ENCODE measurements around the gene FSTL4.

FSTL4 gene

DNA sequence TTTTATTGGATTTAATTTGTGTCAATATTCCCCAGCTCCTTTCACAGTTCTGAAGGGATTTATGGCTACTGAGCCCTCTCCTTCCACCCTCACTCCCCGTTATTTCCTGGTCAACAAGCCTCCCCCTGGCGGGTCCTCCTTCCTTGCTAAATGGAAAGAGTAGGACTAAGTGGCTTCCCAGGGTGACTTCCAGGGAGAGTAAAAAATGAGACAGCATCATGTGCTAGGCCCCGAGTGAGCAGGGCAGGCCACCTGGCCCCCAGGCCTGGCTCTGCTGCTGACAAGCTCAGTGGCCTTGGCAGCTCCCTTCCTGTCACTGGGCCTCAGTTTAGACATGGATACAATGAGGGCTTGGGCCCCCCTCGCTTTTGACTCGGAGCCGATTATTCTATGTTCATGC, 359.3 kb downstream of the FSTL4 start:
- no peak for DNase-seq (ENCODE audit: insufficient read length, low spot score)
- no peak for FAIRE-seq

DNA sequence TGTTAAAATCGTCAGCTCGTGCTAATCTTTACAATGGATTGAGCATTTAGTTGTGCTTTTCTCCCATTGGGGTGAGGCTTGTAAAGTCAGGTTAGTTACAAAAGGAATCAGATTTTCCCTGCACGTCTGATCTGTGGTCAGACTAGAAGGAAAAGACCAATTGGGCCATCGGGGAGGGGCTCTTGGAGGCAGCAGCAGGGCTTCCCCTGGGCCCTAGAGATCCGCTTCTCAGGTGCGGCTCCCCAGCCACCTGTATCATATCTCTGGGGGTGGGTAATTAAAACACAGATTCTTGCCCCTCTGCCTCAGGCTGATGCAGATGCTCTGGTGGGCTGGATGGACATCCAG, 360.2 kb downstream of the FSTL4 start:
- no peak for FAIRE-seq
- DNase-seq (ENCODE audit: insufficient read length, low spot score), result no peak

DNA sequence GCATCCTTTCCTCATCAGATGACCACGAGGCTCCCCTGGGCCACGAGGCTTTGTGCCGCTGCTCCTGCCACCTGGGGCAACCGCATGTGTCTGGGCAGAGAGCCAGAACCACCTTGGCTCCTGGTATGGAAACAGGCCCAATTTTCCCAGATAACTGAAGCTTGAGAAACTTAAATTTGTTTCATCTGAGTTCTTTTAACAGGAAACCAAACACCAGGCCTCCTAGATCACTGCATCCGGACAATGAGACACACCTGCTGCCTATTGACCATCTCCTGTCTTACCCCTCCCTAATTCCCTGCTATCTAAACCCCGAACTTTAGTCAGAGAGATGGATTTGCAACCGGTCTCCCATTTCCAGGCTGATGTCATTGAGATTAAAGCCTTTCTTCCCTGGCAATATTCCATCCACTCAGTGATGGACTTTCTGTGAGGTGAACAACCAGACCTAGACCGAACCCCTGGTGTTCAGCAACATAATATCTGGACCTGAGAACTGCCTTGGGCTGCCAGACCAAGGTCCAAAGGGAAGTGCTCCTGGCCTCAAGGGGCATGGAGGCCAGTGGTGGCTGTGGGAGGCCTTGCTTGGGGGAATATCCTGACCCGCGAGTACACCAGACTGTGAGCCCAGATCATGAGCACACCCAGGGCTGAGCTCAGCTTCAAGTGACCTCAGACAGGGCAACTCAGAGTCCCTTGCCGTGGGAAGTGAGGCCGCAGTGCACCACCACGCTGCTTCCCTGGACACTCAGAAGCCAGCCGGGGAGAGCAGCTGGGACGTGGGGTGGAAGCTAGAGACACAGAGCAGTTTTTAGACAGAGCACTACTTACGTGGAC, 360.8 kb downstream of the FSTL4 start:
- FAIRE-seq, result no peak
- no peak for DNase-seq (ENCODE audit: insufficient read length, low spot score)

DNA sequence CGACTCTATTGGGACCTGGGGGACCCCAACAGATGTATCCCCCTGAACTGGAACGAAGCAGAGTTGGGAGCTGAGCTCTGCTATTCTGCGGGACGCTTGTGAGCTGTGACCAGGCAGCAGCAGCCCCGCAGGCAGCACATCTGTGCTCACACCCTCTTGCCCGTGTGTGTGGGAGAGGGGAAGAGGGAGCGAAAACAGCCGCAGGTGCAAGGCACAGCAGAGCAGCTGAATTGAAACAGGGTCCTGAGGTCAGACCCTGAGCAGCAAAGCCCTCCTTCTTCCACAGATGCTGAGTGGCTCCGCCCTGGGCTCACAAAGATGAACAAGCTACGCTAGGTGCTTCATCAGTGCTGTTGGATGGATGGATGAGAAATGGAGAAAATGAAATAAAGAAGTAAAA, 361.8 kb downstream of the FSTL4 start:
- DNase-seq (ENCODE audit: insufficient read length, low spot score) (no peak), FAIRE-seq (no peak)

DNA sequence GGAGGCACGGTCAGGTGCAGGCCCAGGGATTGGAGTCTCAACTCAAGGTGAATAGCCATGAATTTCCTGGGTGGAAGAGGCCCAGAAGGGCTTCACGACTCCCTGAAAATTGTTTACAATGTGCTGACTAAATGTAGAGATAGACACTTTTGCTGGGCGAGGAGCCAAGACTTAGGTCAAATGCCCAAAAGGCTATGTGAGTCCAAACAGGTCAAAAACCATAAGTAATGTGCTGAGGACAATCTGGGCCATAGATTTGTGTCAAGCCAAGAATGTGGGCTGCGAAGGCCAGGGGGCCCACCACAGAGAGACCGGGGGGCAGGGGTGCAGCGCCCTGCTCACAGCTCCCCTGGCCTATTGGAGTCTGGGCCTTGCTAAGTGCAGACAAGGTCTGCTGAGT, 362.7 kb downstream of the FSTL4 start:
- FAIRE-seq (no peak), DNase-seq (ENCODE audit: insufficient read length, low spot score) (no peak)

DNA sequence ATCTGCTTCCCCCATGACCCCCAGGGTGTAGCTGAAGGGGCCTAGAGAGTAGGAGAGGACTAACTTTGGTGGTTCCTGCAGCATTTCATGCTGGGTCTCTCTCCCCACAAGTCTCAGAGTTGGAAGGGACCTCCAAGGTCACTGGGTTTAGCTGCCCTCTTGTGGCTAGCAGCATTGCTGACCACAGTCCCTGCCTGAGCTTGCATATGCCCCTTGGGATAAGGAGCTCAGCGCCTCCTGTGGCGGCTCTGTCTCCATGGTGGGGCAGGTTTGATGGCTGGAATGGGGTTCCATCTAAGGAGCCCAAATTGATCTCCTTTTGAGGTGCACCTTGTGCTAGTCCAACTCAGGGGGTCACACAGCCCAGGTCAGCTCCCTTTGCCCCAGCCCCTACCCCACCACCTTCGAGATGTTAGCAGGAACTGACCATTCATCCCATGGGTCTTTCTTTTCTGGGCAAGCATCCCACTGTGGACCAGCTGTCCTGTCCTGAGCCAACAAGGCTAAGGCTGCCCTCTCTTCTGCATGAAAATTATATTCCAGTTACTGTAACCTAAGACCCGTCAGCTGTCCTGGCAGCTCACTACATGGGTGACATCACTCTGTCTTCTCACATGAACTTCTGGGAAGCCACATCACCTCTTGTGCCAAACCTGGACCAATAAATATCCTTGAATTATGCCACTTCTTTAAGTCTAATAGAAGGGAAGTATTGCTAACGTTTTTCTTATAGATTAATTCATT, 364.3 kb downstream of the FSTL4 start:
- DNase-seq (ENCODE audit: insufficient read length, low spot score) (peak; percentile 56), FAIRE-seq (no peak)

DNA sequence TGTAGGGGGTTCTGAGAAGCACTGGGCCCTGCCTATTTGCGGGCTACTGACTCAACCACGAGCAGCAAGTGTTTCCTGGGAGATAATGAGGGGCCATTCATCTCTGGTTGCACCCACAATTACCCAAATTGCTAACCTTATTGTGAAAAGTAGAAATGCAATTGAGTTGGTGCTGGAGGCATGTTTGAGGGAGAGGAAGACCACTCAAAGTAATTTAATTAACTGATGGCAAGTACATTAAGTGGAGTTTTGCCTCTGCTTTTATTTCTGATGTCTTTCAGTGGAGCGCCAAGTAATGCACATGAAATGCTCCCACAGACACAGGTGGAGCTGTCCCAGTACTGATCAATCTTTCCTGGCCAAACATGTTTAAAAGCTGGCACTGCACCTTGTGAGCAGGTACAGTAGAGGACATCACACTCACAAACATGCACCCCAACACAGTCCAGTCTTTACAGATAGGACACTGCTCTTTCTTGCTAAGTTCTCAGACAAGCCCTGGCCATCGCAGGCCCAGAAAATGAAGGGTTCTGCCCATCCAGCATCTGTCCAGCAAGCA, 365.1 kb downstream of the FSTL4 start:
- DNase-seq (ENCODE audit: insufficient read length, low spot score) (no peak), FAIRE-seq (no peak)

DNA sequence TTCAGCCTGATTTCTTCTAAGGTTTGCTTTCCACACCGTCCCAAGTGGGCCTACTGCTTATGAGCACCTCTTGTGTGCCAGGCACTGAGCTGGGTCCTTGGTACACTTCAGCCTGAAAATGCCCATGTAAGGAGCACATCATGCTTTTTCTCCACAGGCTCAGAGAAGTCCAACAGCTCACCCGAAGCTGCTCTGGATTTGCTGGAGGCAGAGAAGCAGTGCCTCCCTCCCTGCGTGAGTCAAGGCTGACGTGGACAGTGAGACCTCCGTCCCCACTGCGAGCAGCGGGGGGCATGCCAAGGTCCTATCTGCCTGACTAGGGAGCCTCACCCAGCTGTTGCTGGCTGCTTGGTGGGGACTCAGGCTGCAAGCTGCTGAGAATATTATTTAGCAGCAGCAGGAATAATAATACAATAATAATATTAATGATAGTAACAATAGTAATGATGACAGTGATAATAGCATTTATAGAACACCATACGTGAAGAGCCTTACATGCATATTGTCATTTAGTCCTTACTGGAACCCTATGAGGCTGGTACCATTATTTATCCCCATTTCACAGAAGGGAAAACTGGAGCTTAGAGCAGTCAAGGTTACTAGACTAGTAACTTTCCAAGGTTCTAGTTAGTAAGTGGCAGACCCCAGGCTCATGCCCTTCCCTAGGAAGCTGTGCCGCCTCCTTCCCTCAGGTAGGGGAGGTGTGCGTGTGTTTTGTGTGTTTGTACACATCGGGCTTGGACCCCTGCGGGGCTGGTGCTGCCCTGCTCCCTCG, 365.8 kb downstream of the FSTL4 start:
- DNase-seq (ENCODE audit: insufficient read length, low spot score) (no peak), FAIRE-seq (no peak)

DNA sequence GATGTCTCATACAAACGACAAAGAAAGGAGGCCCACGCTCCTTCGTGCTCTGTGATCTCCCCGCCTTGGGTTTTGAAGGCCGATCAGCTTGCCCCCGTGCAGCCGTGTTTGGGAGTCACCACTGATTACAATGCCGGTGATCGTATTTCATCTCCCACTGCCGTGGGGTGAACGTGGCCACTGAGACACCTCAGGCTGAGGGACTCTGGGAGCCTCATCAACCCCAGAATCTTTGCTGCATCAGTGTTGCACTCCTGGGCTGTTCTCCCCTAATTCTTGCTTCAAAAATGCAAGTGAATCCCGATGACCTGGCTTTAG, 366.3 kb downstream of the FSTL4 start:
- no peak for DNase-seq (ENCODE audit: insufficient read length, low spot score)
- no peak for FAIRE-seq

DNA sequence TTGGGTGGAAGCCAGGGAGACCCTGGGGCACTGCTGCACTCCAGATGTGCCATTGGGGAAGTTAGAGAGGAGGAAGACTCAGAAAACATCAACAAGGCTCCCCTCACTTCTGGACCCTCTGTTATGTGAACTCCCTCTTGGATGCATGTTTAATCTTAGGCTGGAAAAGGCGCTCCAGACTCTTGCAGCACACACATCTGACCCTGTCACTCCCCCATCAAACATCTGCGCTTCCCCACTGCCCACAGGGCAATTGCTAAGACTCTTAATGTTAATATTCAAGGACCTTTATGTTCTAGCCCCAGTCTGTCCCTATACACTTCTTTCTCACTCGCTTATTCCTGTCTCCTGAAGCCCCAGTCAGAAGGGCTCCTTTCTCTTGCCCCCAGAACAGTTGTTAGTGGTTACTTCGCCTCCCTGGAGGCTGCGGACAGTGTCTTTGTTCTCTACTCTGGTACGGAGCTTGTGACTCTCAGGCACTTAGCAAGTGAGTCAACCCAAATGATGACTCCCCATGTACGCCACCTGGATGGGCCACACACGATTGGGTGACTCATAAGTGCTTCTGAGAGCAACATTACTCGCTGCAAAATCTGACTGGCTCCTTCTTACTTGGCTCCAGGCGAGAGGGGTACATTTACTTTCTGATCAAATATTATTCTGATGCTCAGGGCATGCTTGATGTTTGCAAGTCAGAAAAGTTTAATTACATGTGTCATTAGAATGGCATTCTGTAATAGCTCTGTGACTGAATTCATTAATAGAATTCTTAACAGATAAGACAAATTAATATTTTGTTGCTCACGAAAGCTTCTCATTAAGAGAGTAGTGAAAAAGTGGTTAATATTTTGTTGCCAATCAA, 366.9 kb downstream of the FSTL4 start:
- FAIRE-seq (peak; percentile 80), DNase-seq (ENCODE audit: insufficient read length, low spot score) (peak; percentile 86)

DNA sequence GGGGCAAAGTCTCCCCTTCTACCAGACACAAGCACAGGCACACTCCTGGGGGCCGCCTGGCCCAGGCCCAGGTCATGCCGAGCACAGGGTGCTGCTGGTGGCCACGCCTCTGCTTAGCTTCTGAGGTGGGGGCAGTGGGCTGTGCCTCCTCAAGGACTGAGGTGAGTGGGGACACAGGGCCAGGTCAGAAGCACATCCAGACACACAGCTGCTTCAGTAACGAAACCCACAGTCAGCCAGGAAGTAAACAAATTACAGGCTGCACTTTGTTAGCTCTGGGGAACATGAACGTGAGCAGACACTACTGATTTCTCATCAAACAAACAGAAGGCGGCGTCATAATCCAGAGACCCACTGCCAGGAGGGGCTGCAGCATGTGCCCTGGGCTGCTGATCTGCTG, 368.1 kb downstream of the FSTL4 start:
- FAIRE-seq, result no peak
- no peak for DNase-seq (ENCODE audit: insufficient read length, low spot score)

DNA sequence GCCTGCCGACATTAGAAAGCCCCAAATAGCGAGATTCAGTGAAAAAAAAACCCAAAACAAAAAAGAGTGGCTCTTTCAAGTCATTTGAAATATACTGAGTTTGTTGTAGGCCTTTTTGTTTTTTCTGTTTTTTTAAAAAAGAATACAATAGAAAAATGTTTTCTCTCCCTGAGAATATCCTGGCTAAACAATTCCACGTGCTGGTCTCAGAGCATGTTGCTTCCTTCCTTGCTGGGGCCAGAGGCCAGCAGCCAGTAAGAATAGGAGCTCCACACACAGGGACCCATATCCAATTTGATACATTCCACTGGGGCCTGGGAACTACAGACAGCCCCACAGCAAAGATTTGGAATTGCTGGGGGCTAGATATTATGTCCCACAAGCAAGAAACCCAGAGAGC, 369.1 kb downstream of the FSTL4 start:
- no peak for DNase-seq (ENCODE audit: insufficient read length, low spot score)

DNA sequence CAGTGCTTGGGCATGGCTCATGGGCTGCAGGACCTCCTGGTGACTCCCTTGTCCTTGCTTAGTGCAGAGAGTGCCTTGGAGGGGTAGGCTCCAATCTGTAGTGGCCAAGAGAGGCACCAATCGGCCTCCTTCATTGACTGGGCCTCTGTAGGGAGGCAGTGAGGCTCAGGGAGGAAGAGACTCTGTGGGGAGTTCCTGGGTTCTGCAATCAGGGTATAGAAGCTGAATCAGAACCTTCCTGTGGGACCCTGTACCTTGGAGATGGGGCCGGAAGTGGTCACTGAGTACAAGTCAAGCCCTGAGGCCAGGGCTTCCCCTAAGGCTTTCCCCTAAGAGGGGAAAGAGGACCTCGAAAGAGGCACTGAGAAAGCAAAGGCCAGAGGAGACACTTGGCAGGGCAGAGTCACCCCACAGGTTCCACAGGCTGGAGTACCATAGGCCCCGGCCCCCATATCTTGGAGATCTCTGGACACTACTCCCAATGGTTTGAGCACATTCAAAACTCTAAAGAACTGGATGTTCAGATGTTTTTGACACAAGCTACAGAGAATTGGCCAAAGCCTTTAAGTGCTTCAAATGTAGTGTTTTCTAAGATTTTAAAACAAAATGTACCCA, 370.0 kb downstream of the FSTL4 start:
- FAIRE-seq, result no peak
- DNase-seq (ENCODE audit: insufficient read length, low spot score), result no peak

More for the DNA sequence above, 369.1 kb downstream of the FSTL4 start:
- FAIRE-seq, result no peak

DNA sequence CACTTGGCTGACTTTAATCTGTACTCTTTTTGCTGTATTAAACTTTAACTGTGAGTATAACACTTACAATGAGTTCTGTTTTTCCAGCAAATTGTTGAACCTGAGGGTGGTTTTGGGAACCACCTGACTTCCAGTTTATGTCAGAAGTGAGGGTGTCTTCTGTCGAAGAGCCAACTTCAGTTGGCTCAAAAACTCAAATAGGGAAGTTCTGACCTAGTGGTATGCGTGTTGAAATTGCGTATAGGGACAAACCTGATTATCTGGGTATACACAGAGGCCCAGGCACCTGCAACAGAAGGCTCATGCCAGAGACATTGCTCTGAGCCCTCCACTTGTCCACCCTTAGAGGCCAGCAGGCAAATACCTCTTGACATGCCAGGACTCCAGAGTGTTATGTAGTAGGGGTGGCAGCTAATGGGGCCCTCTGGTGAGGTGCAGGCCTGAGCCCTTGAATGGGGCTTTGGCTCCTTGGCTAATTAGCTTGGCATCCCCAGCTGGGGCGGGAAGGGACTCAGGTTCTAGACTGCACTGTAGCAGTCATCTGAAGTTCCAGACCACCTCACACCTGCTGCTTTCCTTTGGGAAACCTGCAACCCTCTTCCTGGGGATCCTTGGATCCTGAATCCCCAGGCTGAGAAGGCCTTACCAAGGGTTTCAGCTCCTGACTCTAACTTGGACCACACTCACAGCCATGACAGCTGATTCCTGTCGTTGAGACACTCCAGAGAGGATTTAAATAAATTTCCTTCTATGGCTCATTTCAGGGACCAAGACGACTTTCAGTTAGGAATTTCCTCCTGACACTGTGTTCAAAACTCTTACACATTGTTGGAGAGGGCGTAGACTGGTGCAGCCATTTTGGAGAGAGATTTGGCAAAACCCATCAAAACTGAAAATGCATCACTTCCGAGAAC, 370.9 kb downstream of the FSTL4 start:
- FAIRE-seq, result no peak
- no peak for DNase-seq (ENCODE audit: insufficient read length, low spot score)

DNA sequence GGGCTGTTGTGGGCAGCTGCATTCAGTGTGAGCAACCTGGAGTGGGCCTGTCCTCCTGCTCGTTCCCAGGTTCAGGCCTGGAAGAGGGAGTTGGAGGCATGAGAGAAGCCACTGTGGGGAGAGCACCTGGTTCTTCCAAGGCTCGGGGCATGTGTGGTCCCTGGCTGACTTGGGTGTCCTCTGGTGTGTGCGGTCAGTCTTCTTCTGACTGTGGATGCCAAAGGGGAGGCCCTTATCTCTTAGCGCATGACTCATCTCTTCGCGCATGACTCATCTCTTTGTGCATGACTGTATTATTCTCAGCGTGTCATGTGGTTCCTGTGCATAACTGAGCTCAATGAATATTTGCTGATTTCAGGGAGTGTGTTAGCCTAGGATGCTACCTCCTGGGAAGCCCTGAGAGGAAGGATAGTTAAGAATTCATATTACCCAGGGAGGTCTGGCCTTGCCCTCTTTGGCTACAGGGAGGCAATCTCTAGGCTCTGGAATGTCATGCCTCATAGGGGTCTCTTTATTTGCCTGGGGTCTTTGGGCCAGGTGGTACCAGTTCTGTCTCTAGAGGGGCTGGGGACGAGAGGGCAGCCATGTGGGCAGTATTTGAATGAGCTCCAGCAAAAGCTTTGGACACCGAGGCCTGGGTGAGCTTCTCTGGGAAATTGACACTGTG, 371.8 kb downstream of the FSTL4 start:
- DNase-seq (ENCODE audit: insufficient read length, low spot score), result peak; percentile 97

DNA sequence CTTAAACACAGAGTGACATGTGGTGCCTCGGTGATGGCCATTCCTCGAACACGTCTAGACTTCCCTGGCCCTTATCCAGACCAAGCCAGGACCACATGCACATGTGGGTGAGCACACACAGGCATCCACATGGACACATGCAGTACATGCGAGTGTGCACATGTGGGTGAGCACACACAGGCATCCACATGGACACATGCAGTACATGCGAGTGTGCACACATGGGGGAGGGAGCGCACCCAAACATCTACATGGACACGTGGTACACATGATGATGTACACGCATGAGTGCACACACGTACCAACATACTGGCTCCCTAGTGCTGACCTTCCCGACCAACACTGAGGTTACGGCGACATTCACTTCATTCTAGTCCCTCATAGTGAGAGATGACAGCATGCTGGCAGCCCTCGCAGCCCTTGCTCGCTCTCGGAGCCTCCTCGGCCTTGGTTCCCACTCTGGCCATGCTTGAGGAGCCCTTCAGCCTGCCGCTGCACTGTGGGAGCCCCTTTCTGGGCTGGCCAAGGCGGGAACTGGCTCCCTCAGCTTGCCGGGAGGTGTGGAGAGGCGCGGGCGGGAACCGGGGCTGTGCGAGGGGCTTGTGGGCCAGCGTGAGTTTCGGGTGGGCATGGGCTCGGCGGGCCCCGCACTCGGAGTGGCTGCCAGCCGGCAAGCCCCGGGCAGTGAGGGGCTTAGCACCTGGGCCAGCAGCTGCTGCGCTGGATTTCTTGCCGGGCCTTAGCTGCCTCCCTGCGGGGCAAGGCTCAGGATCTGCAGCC, 373.7 kb downstream of the FSTL4 start:
- DNase-seq (ENCODE audit: insufficient read length, low spot score) (no peak), FAIRE-seq (peak; percentile 85)

More for the DNA sequence above, 371.8 kb downstream of the FSTL4 start:
- FAIRE-seq, result peak; percentile 96

DNA sequence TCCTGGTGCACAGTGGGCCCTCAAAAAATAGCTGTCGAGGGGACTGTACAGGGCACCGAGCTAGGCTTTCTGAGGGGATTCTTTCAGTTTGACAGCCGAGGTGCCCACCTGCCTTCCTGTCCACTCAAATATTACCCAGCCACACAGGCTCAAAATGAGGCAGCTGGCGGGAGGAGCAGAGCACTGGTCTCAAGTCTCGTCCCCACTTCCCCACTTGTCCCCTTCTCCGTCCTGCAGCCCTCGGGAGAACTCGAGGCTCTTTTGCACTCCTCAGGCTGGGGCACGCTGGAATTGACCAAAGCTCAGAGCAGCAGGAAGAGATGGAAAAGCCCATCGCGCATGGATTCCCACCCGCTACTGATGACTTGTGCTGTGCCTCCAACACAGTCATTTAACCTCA, 375.4 kb downstream of the FSTL4 start:
- no peak for FAIRE-seq
- DNase-seq (ENCODE audit: insufficient read length, low spot score), result no peak

DNA sequence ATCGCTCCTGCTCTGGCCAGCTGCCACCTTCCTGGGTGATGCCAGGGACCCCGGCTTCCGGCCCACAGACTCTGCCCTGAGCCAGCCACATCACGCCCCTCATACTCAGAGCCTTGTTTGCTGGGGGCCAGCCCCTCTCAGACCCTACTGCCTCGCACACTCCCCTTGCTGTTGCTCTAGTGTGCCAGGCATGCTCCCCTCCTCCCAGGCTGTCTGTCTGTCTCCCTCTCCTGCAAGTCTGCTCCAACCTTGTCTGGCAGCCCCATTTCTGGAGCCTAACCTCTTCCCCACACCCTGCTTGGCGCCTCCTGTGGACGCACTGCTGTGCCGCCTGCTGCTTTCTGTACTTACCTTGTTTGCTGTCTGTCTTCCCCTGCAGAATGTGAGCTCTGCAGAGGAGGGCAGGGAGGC, 375.8 kb downstream of the FSTL4 start:
- DNase-seq (ENCODE audit: insufficient read length, low spot score) (no peak), FAIRE-seq (no peak)

Measured in HTR-8/SVneo (cell line).